HFFc6 (cell line): ENCODE measurements around the gene EIF5AL1. TPM values are rescaled to one million over a fixed set of nuclear protein-coding genes. Genes with fewer than 3 reads are reported as not detected.
"Not testable (repeated sequence)": the region's sequence is repeated elsewhere in the genome, so short reads cannot be mapped to it uniquely, and the experiment has no call there.

ENCODE experiments used
- DNase-seq: peaks from one replicate; pipeline ENCODE4 v3.0.0-alpha.2; 2018
- H3K27ac Mint-ChIP-seq: 2 replicates; pipeline ENCODE4 v1.8.0; 2020; ENCODE audit warnings: mild to moderate bottlenecking, mixed read lengths
- H3K27me3 Mint-ChIP-seq: 2 replicates; pipeline ENCODE4 v1.8.0; 2021; ENCODE audit warnings: mild to moderate bottlenecking, moderate library complexity, mixed read lengths; ENCODE audit not compliant: insufficient read depth
- H3K36me3 Mint-ChIP-seq: 2 replicates; pipeline ENCODE4 v1.8.0; 2021; ENCODE audit warnings: low read depth, mixed read lengths
- H3K4me1 Mint-ChIP-seq: 2 replicates; pipeline ENCODE4 v1.8.0; 2020; ENCODE audit warnings: low read depth, mixed read lengths
- H3K4me3 Mint-ChIP-seq: 2 replicates; pipeline ENCODE4 v1.8.0; 2020; ENCODE audit warnings: mild to moderate bottlenecking, moderate library complexity, mixed read lengths
- H3K9me3 Mint-ChIP-seq: 2 replicates; pipeline ENCODE4 v1.8.0; 2020; ENCODE audit warnings: mild to moderate bottlenecking, mixed read lengths
- total RNA-seq, 6 experiments: library from RNA; stranded (reverse); fragmentation: NEBNext Ultra II Directional; extraction: Animal tissue kit (Norgen Biotek cat#: 25700); gene quantifications; 2 replicates in 1 of 6; 3 replicates in 5 of 6; pipeline ENCODE4 v1.2.3, GENCODE V29; 2021
- TF ChIP-seq, protein P1 (sequence below): fragments of 200-600 bp; sonication (generic); IDR thresholded peaks from 2 replicates; pipeline ENCODE4 v1.5.0; 2021; ENCODE audit warnings: antibody characterized with exemption, mild to moderate bottlenecking

The EIF5AL1 gene
- total RNA-seq, 6 experiments from 2014 or later, result 0.41 to 0.61 (median 0.48) TPM

- Mint-ChIP-seq H3K36me3 (no peaks in the 10 kb centered on the region), H3K4me1 (no peaks in the 10 kb centered on the region), H3K27ac (no peak overlapping the region), H3K4me3 (no peak overlapping the region), H3K27me3 (peaks cover 41% of the 10 kb centered on the region), H3K9me3 (peaks cover 9% of the 10 kb centered on the region; the same call in 1 of the 2 replicates)
- no peak for DNase-seq
- TF ChIP-seq, protein P1, sequence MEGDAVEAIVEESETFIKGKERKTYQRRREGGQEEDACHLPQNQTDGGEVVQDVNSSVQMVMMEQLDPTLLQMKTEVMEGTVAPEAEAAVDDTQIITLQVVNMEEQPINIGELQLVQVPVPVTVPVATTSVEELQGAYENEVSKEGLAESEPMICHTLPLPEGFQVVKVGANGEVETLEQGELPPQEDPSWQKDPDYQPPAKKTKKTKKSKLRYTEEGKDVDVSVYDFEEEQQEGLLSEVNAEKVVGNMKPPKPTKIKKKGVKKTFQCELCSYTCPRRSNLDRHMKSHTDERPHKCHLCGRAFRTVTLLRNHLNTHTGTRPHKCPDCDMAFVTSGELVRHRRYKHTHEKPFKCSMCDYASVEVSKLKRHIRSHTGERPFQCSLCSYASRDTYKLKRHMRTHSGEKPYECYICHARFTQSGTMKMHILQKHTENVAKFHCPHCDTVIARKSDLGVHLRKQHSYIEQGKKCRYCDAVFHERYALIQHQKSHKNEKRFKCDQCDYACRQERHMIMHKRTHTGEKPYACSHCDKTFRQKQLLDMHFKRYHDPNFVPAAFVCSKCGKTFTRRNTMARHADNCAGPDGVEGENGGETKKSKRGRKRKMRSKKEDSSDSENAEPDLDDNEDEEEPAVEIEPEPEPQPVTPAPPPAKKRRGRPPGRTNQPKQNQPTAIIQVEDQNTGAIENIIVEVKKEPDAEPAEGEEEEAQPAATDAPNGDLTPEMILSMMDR, result no peak
These were observed 35.6 kb downstream of the EIF5AL1 start for GRCh38 chr10:79547973-79548372.

- Mint-ChIP-seq H3K36me3 (no peaks in the 10 kb centered on the region), H3K27ac (no peak overlapping the region), H3K4me3 (no peak overlapping the region), H3K4me1 (no peaks in the 10 kb centered on the region), H3K27me3 (peaks cover 36% of the 10 kb centered on the region), H3K9me3 (no peaks in the 10 kb centered on the region; the same call in 1 of the 2 replicates)
- TF ChIP-seq, protein P1, result no peak
- no peak for DNase-seq
These were observed 39.8 kb downstream of the EIF5AL1 start for GRCh38 chr10:79552143-79552542.

DNA sequence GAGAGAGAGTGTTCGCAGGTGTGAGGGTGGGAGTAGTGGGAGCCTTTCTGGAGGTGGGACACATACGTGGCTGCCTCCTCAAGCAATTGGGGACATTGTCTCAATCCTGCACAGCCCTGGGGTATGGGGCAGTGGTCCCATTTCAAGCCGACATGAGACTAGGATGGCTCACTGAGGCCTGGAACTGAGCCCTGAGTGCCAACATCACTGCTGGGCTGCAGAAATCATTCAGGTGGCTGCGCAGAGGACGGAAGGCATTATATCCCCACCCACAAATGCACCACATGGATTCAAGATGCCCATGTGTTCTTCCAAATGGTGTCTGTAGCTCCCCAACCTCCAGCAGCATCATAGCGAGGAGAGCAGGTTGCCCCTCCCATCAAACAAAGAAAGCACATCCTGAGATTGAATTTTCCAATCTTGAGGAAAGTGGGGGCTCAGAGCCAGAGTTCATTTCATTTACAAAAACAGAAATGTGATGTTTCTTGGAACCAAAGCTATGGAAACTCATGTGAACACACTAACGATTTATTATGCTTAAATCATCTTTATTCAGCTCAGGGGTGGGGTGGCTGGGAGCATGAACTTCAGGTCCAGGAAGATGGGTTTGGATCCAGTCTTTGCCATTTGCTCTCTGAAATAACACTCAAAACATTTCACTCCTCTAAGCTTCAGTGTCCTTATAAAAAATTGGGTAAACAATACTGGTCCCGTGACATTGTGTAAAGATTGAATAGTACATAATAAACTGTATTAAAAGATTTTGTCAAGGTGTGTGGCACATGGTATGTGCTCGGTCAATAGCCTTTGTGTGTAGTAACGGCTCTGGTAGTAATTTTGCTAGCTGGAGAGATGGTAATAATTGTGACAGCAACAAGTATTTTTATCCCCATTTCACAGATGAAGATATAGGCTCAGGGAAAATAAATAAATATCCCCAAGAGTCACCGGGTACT, 43.3 kb downstream of the EIF5AL1 start:
- no peak overlapping the region for H3K27ac Mint-ChIP-seq
- TF ChIP-seq, protein P1, result no peak

DNA sequence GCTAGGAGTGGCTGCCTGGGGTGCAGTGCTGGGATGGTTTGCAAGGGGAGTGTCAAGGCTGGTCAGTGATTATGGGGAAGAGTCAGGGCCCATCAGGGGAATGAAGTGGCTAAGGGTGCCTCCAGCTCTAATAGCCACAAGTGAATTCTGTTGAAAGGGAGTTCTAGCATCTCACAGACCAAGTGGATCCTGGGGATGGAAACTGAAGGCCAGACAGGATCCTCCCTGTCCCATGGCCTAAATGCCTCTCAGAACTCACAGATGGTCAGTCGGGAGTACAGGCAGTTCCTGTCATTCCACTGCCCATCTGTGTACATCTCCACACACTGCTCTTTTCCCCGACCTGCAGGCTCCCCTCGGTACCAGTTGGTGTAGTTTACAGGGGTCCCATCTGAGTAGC, 44.6 kb downstream of the EIF5AL1 start:
- H3K27ac Mint-ChIP-seq, H3K4me1 Mint-ChIP-seq, DNase-seq, H3K36me3 Mint-ChIP-seq, H3K4me3 Mint-ChIP-seq, H3K9me3 Mint-ChIP-seq: not testable (repeated sequence)
- peaks cover 32% of the 10 kb centered on the region for H3K27me3 Mint-ChIP-seq

More for the DNA sequence above, 43.3 kb downstream of the EIF5AL1 start:
- H3K36me3 Mint-ChIP-seq, result no peaks in the 10 kb centered on the region
- no peaks in the 10 kb centered on the region for H3K9me3 Mint-ChIP-seq
- peaks cover 37% of the 10 kb centered on the region for H3K27me3 Mint-ChIP-seq
- H3K4me3 Mint-ChIP-seq, result no peak overlapping the region
- 0 out of 2 replicates have a peak, but pooled peaks cover 5% of the 10 kb centered on the region for H3K4me1 Mint-ChIP-seq
- DNase-seq, result no peak

DNA sequence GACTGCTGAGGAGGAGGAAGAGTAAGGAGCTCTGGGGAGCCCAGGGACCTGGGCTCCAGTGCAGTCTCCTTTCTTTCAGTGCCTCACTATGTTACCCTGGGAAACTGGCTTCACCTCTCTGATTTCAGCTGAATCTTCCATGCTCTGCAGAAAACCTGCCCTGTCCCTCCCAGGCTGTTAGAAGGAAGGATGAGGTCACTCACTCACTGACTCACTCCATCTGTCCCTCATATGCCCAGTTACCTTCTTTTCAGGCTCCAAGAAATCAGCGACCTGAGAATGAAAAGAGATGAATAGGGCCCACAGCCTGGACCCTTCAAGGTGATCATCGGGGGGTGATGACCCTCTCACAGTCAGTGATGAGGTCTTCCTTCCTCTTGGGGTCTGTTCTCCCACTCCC, 47.4 kb downstream of the EIF5AL1 start:
- TF ChIP-seq, protein P1, result no peak
- Mint-ChIP-seq H3K27me3 (peaks cover 28% of the 10 kb centered on the region), H3K27ac (no peak overlapping the region), H3K36me3 (no peaks in the 10 kb centered on the region), H3K4me1 (peaks cover 13% of the 10 kb centered on the region; the same call in 1 of the 2 replicates), H3K4me3 (no peak overlapping the region), H3K9me3 (no peaks in the 10 kb centered on the region)
- peak; percentile 15 for DNase-seq

- no peaks in the 10 kb centered on the region for H3K9me3 Mint-ChIP-seq
- H3K27me3 Mint-ChIP-seq, result peaks cover 28% of the 10 kb centered on the region
- H3K4me3 Mint-ChIP-seq, result no peak within 1 kb of the TSS
These were observed 47.9 kb downstream of the EIF5AL1 start, which contains the start of gene SFTPA2 for GRCh38 chr10:79560160-79560709. SFTPA2 (minus strand) TSS chr10:79560407; CDS start chr10:79559483, 924 bp downstream.

More at GRCh38 chr10:79560160-79560709, 47.9 kb downstream of the EIF5AL1 start, which contains the start of gene SFTPA2:
- no peak within 1 kb of the TSS for H3K27ac Mint-ChIP-seq
- TF ChIP-seq, protein P1, result no peak
- peaks cover 13% of the 10 kb centered on the region; the same call in 1 of the 2 replicates for H3K4me1 Mint-ChIP-seq
- no peak for DNase-seq
- no peaks in the 10 kb centered on the region for H3K36me3 Mint-ChIP-seq
